ENCODE data around the gene TXNDC17.
A peak's percentile ranks its signal among the peaks of the same experiment; 100 is the strongest.

Gene TXNDC17

DNA sequence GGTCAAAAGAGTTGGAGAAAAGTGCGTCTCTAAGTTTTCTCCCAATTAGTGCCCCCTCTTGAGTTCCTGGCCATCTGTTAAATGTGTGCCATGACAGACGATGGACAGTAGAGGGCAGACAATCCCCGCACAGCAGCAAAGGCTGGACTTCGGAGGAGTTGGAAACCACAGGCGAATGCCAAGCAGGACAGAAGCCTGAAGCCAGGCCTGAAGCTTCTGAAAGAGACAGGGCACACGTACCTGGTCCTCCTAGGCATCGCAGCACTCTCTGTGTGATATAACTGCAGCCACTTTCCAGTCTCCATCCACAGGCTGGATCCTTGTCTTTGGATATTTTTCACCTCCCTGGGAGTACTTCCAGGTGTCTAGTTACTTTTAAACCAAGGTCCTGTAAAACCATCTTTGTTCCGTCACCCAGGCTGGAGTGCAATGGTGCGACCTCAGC, 25.2 kb downstream of the TXNDC17 start:
- DNase-seq = peak; percentile 59

DNA sequence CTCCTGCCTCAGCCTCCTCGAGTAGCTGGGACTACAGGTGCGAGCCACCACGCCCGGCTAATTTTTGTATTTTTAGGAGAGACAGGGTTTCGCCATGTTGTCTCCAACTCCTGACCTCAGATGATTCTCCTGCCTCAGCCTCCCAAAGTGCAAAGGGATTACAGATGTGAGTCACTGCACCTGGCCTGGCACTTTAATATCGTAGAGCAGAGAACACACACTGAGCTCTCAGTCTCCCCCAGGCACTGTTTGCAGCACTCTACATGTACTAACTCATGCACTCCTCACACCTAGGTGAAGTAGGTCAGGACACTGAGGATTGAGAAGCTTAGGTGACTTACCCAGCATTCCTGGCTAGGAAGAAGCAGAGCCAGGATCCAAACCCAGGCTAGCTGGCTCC, 25.7 kb downstream of the TXNDC17 start:
- no peak for DNase-seq

GRCh38 chr17:6667516-6667915, 26.7 kb downstream of the TXNDC17 start:
- DNase-seq = no peak

- DNase-seq = no peak
Observed at GRCh38 chr17:6668219-6668618, 27.4 kb downstream of the TXNDC17 start.

- no peak for DNase-seq
Observed at GRCh38 chr17:6668727-6669425, 28.0 kb downstream of the TXNDC17 start.

DNA sequence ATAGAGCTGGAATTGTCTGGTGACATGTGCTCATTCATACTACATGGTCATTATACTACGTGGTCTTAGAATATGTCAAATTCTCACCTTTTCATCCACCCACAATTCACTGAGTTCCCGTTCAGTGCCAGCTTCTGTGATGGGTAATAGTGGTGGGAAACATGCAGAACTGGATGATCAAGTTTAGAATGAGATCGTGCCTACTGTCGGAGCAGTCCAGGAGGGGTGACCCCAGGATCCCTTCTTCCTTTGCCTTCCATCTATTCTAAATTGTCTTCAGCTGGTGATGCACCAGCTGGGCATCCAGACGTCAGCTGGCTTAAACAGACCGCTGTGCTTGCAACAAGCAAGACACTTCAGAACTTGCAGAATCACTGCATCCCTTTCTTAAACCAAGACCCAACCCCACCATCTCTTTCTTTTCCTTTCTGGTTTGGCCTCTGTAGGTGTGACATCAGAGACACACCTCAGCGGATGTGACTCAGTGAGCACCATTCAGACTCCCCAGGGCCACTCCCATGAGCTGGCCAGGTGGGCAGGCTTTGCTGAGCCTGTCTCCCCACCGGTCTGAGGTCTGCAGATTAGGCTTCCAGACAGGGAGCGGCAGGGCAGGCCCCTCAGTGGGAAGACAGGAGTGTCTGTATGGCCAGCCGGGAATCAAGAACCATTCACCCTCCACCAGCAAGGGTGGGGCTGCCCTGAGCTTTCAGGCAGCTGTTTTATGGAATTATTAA, 28.8 kb downstream of the TXNDC17 start:
- DNase-seq = no peak

DNA sequence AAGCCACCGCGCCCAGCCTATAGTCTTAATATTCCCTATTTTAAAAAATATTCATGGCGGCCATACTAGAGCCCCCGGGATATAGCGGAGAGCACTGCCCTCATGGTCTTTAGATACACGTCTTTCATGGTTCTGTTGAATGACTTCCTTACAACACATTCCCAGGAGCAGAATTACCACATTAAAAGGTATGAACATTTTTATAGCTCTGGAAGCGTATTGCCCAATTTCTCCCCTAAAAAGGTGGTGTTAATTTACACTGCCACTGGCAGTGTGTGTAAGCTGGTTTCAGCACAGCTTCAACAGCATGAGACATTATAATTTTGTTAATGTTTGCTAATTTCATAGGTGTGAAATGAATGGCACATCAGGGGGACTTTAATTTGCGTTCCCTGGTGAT, 29.7 kb downstream of the TXNDC17 start:
- DNase-seq = no peak

DNA sequence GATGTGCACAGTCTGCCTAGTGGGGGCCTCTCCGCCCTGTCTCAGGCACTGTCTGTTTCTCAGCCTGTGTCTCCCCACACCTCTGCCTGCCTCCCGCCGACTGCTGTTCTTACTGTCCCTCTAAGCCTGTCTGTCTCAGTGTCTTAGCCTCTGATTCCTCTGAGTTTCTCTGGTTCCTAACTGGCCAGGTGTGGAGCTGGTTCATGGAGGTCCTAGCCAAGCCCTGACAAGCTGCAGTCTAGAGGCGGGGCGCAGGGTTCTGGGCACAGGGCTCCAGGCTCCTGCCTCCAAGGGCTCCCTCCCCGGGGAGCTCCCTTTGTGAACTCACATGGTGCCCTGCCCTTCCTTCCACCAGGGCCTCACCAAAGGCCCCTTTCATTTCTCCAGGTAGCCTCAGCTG, 30.1 kb downstream of the TXNDC17 start:
- no peak for DNase-seq

- DNase-seq = no peak
Observed at GRCh38 chr17:6671431-6671830, 30.6 kb downstream of the TXNDC17 start.

GRCh38 chr17:6674586-6674985, 33.7 kb downstream of the TXNDC17 start:
- DNase-seq = no peak

- DNase-seq = no peak
Observed at GRCh38 chr17:6675201-6675825, 34.5 kb downstream of the TXNDC17 start.

DNA sequence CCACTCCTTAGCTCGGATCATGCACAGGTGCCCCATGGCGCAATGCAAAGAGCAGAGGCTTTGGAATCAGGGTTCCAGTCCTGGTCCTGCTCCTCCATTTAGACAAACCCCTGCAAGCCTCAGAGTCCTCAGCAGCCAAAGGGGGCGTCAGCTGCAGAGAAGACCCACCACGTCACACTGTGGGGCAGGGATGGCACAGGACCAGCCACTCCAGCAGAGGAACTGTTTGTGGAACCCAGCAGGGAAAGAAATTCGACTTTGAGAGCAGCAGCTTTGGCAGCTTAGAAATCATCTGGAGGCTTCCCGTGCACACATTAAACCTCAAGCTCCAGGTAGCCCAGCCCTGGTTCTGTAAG, 35.9 kb downstream of the TXNDC17 start:
- DNase-seq = no peak

GRCh38 chr17:6677158-6677831, 36.4 kb downstream of the TXNDC17 start:
- no peak for DNase-seq

DNA sequence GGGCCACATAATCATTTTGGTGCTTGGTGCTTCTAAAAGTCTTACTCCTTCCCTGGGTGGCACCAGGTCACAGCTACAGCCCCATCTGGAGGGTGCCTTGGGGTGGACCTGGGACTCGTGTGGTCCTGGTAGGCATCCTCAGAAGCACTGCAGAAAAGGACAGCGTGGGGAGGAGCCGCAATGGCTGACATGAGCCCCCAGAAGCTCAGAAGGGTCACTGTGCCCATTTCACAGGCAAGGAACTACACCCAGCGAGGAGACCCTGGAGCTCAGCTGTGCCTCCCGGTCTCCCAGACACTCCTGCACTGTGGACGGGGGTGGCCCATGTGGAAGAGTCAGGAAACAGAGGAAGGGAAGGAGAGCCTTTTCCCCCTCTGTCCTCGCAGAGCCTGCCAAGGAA, 37.1 kb downstream of the TXNDC17 start:
- DNase-seq = no peak

GRCh38 chr17:6679241-6679640, 38.4 kb downstream of the TXNDC17 start:
- DNase-seq = no peak

DNA sequence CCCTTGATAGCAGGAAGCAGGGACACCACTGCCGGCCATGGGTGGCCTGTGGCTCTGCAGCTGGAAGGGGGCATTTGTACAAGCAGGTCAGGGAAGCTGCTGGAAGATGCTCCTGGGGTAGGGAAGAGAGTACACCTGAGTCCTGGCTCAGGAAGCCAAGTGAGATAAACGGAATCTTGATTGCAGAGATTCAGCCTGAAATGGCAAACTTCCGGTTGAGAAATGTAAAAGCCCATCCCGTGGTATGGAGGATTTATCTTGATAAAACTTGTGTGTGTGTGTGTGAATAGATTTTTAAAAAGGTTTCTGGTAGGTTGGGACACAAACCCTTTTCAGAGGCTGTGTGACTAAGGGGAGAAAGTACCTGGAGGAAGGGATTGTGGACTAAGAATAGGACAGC, 40.3 kb downstream of the TXNDC17 start:
- no peak for DNase-seq

GRCh38 chr17:6681671-6682070, 40.8 kb downstream of the TXNDC17 start:
- no peak for DNase-seq

- no peak for DNase-seq
Observed at GRCh38 chr17:6682339-6682738, 41.5 kb downstream of the TXNDC17 start.

DNA sequence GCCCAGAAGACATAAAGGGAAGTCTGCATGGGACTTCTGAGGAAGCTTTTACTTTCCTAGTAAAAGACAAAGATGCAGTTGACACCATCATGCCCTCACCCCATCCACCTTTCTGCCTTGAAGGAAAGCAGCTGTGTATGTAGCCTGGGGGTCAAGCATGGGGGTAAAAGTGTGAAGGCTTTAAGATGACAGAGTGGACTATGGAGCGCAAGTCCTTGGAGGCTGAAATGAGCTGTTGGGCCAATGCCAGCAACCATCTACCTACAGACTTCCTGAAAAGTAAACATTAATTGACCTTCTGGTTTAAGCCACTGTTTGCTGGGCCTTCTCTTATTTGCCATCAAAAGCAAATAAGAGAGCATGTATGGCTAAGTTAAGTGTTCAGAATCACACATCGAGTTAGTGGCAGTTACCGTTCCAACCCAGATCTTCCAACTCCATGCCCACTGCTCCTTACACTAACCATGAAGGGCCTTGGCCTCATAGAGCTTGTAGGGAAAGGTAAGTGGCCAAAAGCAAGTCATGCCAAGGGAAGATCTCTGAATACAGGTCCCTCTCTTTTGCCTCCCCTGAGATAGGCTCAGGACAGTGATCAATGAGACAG, 42.3 kb downstream of the TXNDC17 start:
- no peak for DNase-seq

DNA sequence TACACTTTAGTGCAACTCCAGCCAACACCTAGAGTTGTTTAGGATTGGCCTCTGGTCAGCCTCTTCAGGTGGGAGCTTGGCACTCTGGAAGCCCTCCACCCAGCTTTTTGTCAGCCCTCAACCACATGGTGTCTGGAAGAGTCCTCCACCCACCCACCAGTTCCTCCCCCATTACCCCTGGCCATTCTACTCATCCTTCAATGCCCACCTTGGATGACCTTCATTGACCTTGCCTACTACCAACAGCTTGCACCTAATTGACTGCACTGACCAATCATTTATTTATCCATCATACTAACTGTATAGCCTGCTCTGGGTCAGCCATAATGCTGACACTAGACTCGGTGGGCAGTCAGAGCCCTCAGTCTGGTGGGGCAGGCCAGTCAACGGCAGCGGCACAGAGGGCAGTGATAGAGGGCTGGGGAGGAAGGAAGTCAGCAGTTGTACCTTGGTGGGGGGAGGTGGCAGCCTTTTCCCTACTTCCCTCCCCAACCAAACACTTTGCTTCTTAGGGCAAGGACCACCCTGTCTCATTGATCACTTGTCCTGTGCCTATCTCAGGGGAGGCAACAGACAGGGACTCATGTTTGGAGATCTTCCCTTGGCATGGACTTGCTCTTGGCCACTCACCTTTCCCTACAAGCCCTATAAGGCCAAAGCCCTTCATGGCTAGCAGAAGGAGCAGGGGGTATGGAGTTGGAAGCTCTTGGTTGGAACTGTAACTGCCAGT, 43.0 kb downstream of the TXNDC17 start:
- no peak for DNase-seq

GRCh38 chr17:6684460-6684783, 43.6 kb downstream of the TXNDC17 start:
- peak; percentile 3 for DNase-seq

GRCh38 chr17:6684881-6685767, 44.3 kb downstream of the TXNDC17 start:
- no peak for DNase-seq

Measured in NCI-H146 (cell line).